ENCODE measurements around the gene SERPINH1. TPM values are rescaled to one million over a fixed set of nuclear protein-coding genes. Genes with fewer than 3 reads are reported as not detected.

SERPINH1 gene
- total RNA-seq, 3 donors from 2014 or later (not counting 1 experiment from before 2014, with no cell fraction given) = 5.4 to 8.8 (median 7.2) TPM

DNA sequence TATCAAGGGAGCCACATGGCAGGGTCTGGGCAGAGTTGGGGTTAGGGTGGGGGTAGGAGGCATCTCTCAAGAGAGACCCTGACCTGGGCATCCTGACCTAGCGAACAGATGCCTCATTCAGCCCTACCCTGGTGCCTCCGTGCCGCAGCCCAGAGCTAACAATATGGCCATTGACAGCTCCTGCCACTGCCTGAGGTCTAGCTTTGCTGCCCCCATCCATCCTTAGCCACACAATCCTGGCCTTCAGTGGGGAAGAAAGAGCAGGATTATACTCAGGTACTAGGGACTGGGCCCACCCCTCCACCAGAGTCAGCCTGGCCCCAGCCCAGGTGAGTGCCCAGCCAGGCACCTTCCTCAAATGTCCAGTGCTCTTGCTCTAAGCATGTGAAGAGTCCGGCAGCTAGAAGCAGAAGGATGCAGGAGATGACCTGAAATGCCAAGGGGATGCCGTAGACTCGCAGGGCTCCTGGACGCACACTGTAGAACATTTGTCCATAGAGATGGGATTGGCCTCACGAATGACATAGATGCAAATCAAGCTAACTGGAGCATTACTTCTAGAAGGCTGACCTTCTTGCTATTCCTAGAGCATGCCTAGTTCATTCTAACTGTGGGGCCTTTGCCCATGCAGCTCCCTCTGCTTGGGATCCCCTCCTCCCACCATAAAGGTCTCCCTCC, 13.3 kb upstream of the SERPINH1 start:
- DNase-seq (no peak), ATAC-seq (no peak)
- Histone ChIP-seq H3K4me3 (ENCODE audit: low read length) (no peak overlapping the region), H3K36me3 (ENCODE audit: control insufficient read depth, insufficient read depth, low read length) (no peaks in the 10 kb centered on the region), H3K27ac (ENCODE audit: low read length) (no peak overlapping the region), H3K27me3 (ENCODE audit: control insufficient read depth, insufficient read depth, low read length) (no peaks in the 10 kb centered on the region), H3K4me1 (ENCODE audit: control insufficient read depth, insufficient read depth, low read length) (peaks cover 3% of the 10 kb centered on the region), H3K9me3 (ENCODE audit: control insufficient read depth, insufficient read depth, low read length) (no peaks in the 10 kb centered on the region)
- Mint-ChIP-seq H3K4me1 (peaks cover 0 to 9% of the 10 kb centered on the region in 2 donors), H3K27ac (no peak overlapping the region), H3K4me3 (no peak overlapping the region), H3K27me3 (ENCODE audit: low read depth in 2 of 2) (peaks cover 0 to 3% of the 10 kb centered on the region in 2 donors), H3K36me3 (no peaks in the 10 kb centered on the region), H3K9me3 (no peaks in the 10 kb centered on the region)
- 96% methylated on average over 8 of the region's 8 CpGs for WGBS (ENCODE audit: insufficient coverage)
- TF ChIP-seq, protein P1, sequence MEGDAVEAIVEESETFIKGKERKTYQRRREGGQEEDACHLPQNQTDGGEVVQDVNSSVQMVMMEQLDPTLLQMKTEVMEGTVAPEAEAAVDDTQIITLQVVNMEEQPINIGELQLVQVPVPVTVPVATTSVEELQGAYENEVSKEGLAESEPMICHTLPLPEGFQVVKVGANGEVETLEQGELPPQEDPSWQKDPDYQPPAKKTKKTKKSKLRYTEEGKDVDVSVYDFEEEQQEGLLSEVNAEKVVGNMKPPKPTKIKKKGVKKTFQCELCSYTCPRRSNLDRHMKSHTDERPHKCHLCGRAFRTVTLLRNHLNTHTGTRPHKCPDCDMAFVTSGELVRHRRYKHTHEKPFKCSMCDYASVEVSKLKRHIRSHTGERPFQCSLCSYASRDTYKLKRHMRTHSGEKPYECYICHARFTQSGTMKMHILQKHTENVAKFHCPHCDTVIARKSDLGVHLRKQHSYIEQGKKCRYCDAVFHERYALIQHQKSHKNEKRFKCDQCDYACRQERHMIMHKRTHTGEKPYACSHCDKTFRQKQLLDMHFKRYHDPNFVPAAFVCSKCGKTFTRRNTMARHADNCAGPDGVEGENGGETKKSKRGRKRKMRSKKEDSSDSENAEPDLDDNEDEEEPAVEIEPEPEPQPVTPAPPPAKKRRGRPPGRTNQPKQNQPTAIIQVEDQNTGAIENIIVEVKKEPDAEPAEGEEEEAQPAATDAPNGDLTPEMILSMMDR (IDR thresholded peaks at IDR 0.05) = no peak
- intact Hi-C loops (cut with micrococcal nuclease) = no loop called here

DNA sequence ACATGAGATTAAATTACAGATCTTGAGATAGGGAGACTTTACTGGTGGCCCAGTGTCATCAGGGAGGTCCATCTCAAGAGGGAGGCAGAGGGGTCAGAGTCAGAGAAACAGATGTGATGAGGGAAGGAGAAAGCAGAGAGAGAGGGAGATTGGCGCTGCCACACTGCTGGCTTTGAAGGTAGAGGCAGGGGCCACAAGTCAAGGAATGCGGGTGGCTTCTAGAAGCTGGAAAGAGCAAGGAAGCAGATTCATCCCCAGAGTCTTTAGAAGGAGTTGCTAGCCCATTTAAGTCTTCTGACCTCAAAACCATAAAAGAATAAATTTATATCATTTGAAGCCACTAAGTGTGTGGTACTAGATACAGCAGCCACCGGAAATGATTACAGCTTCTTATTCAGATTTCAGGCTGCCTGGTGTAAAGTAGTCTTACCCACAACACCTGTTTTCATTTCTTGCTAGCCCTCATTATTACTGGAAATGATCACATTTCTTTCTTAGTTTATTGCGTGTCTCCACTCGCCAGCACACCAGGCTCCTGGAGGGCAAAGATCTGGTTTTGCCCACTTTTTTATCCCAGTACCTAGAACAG, 12.6 kb upstream of the SERPINH1 start:
- ATAC-seq = no peak
- DNase-seq = no peak
- H3K36me3 Mint-ChIP-seq = no peaks in the 10 kb centered on the region
- TF ChIP-seq, protein P1 (IDR thresholded peaks at IDR 0.05) = no peak
- WGBS (ENCODE audit: insufficient coverage) = 76% methylated on average over 5 of the region's 5 CpGs
- Histone ChIP-seq H3K4me3 (ENCODE audit: low read length) (no peak overlapping the region), H3K27ac (ENCODE audit: low read length) (no peak overlapping the region), H3K36me3 (ENCODE audit: control insufficient read depth, insufficient read depth, low read length) (no peaks in the 10 kb centered on the region), H3K4me1 (ENCODE audit: control insufficient read depth, insufficient read depth, low read length) (peaks cover 3% of the 10 kb centered on the region), H3K27me3 (ENCODE audit: control insufficient read depth, insufficient read depth, low read length) (no peaks in the 10 kb centered on the region), H3K9me3 (ENCODE audit: control insufficient read depth, insufficient read depth, low read length) (no peaks in the 10 kb centered on the region)
- no peak overlapping the region for H3K4me3 Mint-ChIP-seq
- peaks cover 0 to 3% of the 10 kb centered on the region in 2 donors for H3K27me3 Mint-ChIP-seq (ENCODE audit: low read depth in 2 of 2)
- H3K27ac Mint-ChIP-seq = no peak overlapping the region
- H3K9me3 Mint-ChIP-seq = no peaks in the 10 kb centered on the region
- peaks cover 0 to 9% of the 10 kb centered on the region in 2 donors for H3K4me1 Mint-ChIP-seq
- intact Hi-C loops (cut with micrococcal nuclease) = no loop called here

- Histone ChIP-seq H3K27me3 (ENCODE audit: control insufficient read depth, insufficient read depth, low read length) (no peaks in the 10 kb centered on the region), H3K27ac (ENCODE audit: low read length) (no peak overlapping the region), H3K4me3 (ENCODE audit: low read length) (no peak overlapping the region), H3K36me3 (ENCODE audit: control insufficient read depth, insufficient read depth, low read length) (no peaks in the 10 kb centered on the region), H3K4me1 (ENCODE audit: control insufficient read depth, insufficient read depth, low read length) (no peaks in the 10 kb centered on the region), H3K9me3 (ENCODE audit: control insufficient read depth, insufficient read depth, low read length) (no peaks in the 10 kb centered on the region)
- intact Hi-C loops (cut with micrococcal nuclease) = no loop called here
- Mint-ChIP-seq H3K36me3 (no peaks in the 10 kb centered on the region), H3K9me3 (no peaks in the 10 kb centered on the region), H3K27ac (no peak overlapping the region), H3K4me1 (peaks cover 0 to under 1% of the 10 kb centered on the region in 2 donors), H3K4me3 (no peak overlapping the region), H3K27me3 (ENCODE audit: low read depth in 2 of 2) (peaks cover 0 to 7% of the 10 kb centered on the region in 2 donors)
- no peak for ATAC-seq
- TF ChIP-seq, protein P1 (IDR thresholded peaks at IDR 0.05) = no peak
- WGBS (ENCODE audit: insufficient coverage) = 93% methylated on average over 6 of the region's 6 CpGs
- no peak for DNase-seq
These were observed 8.9 kb upstream of the SERPINH1 start for GRCh38 chr11:75553182-75553581.

Data from natural killer cell (primary cell).